SK-N-MC (cell line): ENCODE data around the gene CHMP6.

ENCODE experiments used
- DNase-seq: peaks from one replicate; pipeline ENCODE4 v3.0.0-alpha.2; 2011; ENCODE audit warnings: low read depth, low spot score
- H3K27ac ChIP-seq: fragments of 200-600 bp; sonication (generic); 2 replicates; pipeline ENCODE4 v1.5.1; 2016; ENCODE audit warnings: mixed run types
- H3K36me3 ChIP-seq: fragments of 200-600 bp; sonication (generic); 2 replicates; pipeline ENCODE4 v1.6.1; 2017; ENCODE audit warnings: antibody characterized with exemption, low read length, mixed read lengths; ENCODE audit not compliant: insufficient read depth
- H3K4me3 ChIP-seq: fragments of 200-600 bp; sonication (generic); 2 replicates; pipeline ENCODE4 v1.5.1; 2016
- H3K9ac ChIP-seq: fragments of 200-600 bp; sonication (generic); 2 replicates; pipeline ENCODE4 v1.8.0; 2017; ENCODE audit warnings: mixed run types, mixed read lengths; ENCODE audit not compliant: insufficient read length
- H3K9me3 ChIP-seq: fragments of 200-600 bp; sonication (generic); 2 replicates; pipeline ENCODE4 v1.6.1; 2017; ENCODE audit warnings: low read depth, mild to moderate bottlenecking, antibody characterized with exemption, low read length, moderate library complexity, mixed read lengths
- EZH2 ChIP-seq: fragments of 200-600 bp; sonication (generic); IDR thresholded peaks from one replicate; pipeline ENCODE4 v1.6.1; 2017; ENCODE audit warnings: antibody characterized with exemption
- FOXP2 ChIP-seq: optimal IDR thresholded peaks from 2 replicates; pipeline ENCODE3; 2011; ENCODE audit warnings: mild to moderate bottlenecking, moderate library complexity; ENCODE audit not compliant: insufficient read depth; ENCODE audit errors: extremely low read length, control extremely low read depth
- POLR2AphosphoS5 ChIP-seq: IDR thresholded peaks from 2 replicates; pipeline ENCODE4 v1.6.1; 2012; ENCODE audit warnings: mild to moderate bottlenecking, low read depth, low read length, borderline replicate concordance

The CHMP6 gene

DNA sequence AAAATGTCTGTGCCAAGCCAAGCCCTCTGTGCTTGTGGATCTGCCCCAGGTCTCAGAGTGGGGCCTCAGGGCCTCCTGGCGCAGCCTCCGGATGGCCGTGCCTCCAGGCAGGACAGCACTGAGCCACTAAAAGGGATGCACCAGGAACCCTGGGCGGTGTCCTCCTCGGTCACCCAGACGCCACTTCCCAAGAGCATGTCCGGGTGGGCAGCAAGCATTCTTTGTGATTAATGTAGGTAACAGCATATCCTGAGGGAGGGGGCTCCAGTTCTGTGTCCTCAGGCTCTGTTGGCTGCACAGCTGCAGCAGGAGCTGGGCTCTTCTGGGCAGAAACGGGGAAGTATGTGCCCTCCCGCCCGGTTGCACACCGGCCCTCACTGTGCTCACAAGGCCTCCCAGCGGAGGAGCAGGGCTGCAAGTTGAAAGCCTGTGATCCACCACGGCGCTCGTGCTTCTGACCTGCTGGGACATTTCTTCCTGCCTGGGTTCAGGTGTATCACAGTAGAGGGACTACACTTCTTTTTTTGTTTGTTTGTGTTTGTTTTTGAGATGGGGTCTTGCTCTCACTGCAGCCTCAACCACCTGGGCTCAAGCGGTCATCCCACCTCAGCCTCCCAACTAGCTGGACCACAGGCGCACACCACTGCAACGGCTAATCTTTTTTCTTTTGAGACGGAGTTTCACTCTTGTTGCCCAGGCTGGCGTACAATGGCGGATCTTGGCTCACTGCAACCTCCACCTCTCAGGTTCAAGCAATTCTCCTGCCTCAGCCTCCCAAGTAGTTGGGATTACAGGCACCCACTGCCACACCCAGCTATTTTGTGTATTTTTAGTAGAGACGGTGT, 37.9 kb upstream of the CHMP6 start:
- no peak for DNase-seq
- Histone ChIP-seq H3K9ac (no peak overlapping the region), H3K9me3 (no peaks in the 10 kb centered on the region), H3K27ac (no peak overlapping the region), H3K4me3 (no peak overlapping the region), H3K36me3 (no peaks in the 10 kb centered on the region)
- no peak for TF ChIP-seq EZH2
- no peak for TF ChIP-seq POLR2AphosphoS5
- no peak for TF ChIP-seq FOXP2

- no peaks in the 10 kb centered on the region for H3K36me3 ChIP-seq
- no peak for DNase-seq
- H3K9me3 ChIP-seq = no peaks in the 10 kb centered on the region
- H3K9ac ChIP-seq = no peak overlapping the region
- H3K27ac ChIP-seq = no peak overlapping the region
- TF ChIP-seq POLR2AphosphoS5 = no peak
- TF ChIP-seq FOXP2 = no peak
- TF ChIP-seq EZH2 = no peak
- H3K4me3 ChIP-seq = no peak overlapping the region
These were observed 36.6 kb upstream of the CHMP6 start for GRCh38 chr17:80955078-80955477.

DNA sequence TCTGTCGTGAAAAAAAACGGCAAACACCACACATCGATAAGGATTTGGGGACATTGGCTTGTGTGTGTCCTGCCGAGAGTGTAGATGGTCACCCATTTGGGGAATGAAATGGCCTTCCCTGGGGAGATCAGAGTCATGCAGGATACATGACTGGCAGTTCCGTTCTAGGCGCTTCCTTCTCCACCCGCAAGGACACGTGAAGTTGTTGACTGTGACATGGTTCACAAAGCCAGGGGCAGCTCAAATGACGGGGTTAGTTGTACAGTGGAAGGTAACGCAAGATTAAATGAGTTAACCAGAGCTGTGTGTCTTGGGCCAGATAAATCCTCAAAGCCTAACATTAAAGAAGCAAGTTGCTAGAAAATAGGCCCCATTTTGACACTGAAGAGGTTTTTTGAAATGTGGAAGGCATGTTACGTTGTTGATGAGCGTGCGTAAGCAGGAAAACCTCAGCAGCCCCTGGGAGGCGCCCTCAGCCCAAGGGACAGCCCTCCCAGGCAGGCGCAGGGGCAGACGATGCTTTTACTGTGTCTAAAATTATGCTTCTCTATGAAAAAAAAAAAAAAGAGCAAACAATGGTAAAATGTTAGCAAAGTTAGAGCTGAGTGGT, 35.9 kb upstream of the CHMP6 start:
- H3K4me3 ChIP-seq = no peak overlapping the region
- H3K9ac ChIP-seq = no peak overlapping the region
- no peaks in the 10 kb centered on the region for H3K36me3 ChIP-seq
- DNase-seq = no peak
- H3K27ac ChIP-seq = no peak overlapping the region
- TF ChIP-seq FOXP2 = no peak
- no peak for TF ChIP-seq EZH2
- no peak for TF ChIP-seq POLR2AphosphoS5
- no peaks in the 10 kb centered on the region for H3K9me3 ChIP-seq

DNA sequence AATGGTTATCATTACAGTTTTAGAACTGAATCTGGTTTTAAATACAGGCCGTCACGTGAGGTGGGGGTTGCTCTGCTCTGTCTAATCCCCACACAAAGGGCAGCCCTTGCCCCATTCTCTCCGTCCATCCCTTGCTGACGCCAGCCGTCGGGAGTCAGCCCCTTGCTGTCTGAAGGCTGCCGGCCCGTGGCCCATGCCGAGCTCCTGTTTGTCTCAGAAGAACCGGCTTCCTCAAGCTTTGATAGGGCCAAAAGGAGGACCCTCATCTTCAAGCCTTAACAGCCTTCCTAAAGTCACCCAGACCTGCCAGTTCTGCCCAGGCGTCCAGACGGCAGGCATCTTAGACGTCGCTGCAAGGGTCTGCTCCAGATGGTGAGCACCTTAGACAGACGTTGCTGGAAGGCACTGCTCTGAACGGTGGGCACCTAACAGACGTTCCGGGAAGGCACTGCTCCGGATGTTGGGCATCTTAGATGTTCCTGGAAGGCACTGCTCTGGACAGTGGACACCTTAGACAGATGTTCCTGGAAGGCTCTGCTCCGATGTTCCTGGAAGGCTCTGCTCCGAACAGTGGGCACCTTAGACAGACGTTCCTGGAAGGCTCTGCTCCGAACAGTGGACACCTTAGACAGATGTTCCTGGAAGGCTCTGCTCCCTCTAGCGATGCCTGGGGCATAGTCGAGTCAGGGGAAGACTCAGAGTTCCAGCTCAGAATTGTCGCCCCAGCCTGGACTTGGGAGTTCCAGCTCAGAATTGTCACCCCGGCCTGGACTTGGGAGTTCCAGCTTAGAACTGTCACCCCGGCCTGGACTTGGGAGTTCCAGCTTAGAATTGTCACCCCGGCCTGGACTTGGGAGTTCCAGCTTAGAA, 35.1 kb upstream of the CHMP6 start:
- DNase-seq = no peak
- H3K36me3 ChIP-seq = no peaks in the 10 kb centered on the region
- TF ChIP-seq EZH2 (no peak), FOXP2 (no peak), POLR2AphosphoS5 (no peak)

DNA sequence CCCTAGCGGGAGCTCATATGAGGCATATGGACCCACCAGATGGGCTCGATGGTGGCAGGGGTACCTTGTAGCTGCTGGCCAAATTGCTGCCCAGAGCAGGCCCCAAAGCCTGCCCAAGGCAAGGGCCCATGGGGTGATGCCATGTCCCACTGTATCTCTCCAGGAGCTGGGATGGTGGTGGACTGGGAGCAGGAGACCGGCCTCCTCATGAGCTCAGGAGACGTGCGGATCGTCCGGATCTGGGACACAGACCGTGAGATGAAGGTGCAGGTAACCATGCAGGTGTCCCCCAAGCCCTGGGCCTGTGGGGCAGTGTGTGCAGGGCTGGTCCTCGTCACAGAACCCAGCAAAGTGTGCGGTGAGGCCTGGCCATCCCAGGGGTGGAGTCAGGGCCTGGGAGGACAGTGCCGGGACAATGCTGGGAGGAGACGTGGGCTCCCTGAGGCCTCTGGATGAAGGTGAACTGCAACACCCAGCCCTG, 34.1 kb upstream of the CHMP6 start:
- TF ChIP-seq POLR2AphosphoS5 (no peak), EZH2 (no peak), FOXP2 (no peak)
- Histone ChIP-seq H3K4me3 (no peak overlapping the region), H3K36me3 (no peaks in the 10 kb centered on the region), H3K9ac (no peak overlapping the region), H3K9me3 (no peaks in the 10 kb centered on the region), H3K27ac (no peak overlapping the region)
- no peak for DNase-seq

More for the DNA sequence above, 35.1 kb upstream of the CHMP6 start:
- H3K4me3 ChIP-seq = no peak overlapping the region
- H3K27ac ChIP-seq = no peak overlapping the region
- no peaks in the 10 kb centered on the region for H3K9me3 ChIP-seq
- H3K9ac ChIP-seq = no peak overlapping the region

DNA sequence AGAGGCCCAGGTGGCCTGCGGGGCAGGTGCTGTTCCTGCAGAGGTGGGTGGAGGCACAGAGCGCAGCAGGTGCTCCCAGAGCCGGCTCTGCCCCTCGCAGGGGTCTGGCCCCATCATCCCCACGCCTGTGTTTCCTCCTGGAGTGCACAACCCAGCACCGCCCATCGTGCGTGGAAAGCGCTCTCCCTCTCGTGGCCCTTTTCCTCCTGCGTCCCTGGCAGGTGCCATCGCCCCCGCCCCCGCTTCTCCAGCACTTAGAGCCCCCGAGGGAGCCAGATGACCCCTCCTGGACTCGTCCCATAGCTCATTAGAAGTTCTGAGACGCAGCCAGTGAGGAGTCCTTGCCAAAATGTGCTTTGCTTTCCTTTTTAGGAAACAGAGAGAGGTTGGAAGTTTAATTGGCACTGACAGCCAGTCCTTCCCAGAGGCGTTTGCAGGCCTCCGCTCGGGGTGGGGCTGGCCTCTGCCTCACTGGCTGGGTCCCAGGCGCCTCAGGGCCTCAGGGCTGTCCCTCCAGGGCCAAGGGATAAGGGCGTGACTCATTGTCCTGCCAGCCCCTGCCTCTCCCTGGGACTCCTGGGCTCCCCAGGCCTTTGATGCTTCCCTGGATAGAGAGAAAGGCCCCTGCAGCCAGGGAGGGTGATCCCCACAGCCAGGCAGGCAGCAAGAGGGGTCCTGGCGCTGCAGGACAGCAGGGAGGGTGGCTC, 32.2 kb upstream of the CHMP6 start:
- Histone ChIP-seq H3K4me3 (no peak overlapping the region), H3K36me3 (no peaks in the 10 kb centered on the region), H3K9me3 (no peaks in the 10 kb centered on the region), H3K27ac (no peak overlapping the region), H3K9ac (no peak overlapping the region)
- TF ChIP-seq FOXP2 = no peak
- no peak for TF ChIP-seq POLR2AphosphoS5
- no peak for TF ChIP-seq EZH2
- DNase-seq = no peak

- Histone ChIP-seq H3K27ac (no peak overlapping the region), H3K9me3 (no peaks in the 10 kb centered on the region), H3K4me3 (no peak overlapping the region), H3K36me3 (no peaks in the 10 kb centered on the region), H3K9ac (no peak overlapping the region)
- no peak for DNase-seq
- TF ChIP-seq POLR2AphosphoS5 (no peak), FOXP2 (no peak), EZH2 (no peak)
These were observed 31.4 kb upstream of the CHMP6 start for GRCh38 chr17:80960037-80960796.
